Hematopoietic multipotent progenitor cell treated with erythropoietin and hydrocortisone succinate and interleukin-3 and kit ligand, for 8 days (in vitro differentiated cells): ENCODE measurements around the gene ADARB1.

Experiments used
- DNase-seq: peaks from one replicate; pipeline ENCODE4 v3.0.0-alpha.2; 2015

Gene ADARB1

DNA sequence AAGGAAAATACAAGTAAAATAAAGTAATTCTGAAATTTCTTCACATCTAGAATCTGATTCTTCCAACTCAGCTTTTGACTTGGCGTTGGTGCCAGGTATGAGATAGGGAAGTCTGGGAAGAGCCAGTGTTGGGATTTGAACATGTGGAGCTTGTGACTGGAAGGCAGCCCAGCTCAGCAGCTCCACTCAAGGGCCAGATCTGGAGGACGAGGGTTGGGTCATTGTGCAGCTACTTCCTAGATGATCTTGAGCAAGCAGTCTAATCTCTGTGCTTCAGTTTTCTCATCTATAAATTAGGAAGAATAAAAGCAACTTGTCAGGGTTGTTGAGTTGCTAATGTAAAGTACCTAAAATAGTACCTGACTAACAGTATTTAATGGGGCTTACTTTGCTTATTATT lies 5.0 kb downstream of the ADARB1 start:
- no peak for DNase-seq

DNA sequence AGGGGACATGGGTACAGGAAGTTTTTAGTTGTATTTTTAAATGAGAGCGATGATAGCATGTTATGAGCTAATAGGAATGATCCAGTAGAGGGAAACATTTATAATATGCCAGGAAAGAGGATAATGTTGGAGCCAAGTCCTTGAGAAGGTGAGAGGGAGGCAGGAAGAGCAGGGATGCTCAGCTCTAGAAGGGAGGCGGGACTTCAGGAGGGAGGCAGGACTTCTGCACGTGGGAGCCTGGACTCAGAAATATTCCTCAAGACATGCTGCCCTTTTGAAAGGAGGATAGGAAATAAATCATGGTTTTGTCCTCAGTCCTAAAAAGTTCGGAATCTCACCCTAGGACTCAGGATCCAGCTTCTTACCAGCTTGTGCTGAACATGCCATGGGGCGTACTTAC lies 5.9 kb downstream of the ADARB1 start:
- DNase-seq = no peak

DNA sequence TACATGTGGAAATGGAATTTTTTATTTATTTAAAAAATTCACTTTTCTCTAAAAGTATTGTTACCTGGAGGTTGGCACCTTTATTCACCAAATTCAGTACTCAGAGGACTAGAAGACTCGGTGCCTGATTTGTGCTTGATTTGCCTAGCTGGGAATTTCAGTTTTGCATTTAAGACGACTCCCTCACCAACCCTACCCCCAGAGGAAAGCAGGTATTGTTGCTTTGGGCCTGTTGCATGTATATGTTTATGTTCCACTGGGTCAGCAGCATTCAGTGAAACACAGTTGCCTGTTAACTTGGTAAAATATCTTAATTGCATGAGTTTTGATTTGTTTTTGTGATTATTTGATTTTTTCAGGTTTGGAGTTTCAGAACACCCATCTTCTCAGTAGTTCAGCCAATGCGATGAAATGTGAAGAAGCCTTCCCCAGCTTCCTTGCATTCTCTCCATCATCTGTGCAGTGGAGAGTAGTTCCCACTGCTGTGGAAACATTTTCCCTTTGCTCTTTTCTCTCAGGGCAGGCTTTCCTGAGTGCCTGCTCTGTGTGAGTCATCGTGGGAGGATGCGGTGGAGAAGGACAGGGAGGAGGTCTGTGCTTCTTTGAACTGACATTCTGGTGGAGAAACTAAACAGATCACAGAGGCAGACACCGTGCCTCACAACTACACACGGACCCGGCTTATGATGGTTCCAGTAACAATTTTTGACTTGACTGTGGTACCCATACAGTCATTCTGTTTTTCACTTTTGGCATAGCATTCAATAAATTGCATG lies 6.4 kb downstream of the ADARB1 start:
- no peak for DNase-seq

DNA sequence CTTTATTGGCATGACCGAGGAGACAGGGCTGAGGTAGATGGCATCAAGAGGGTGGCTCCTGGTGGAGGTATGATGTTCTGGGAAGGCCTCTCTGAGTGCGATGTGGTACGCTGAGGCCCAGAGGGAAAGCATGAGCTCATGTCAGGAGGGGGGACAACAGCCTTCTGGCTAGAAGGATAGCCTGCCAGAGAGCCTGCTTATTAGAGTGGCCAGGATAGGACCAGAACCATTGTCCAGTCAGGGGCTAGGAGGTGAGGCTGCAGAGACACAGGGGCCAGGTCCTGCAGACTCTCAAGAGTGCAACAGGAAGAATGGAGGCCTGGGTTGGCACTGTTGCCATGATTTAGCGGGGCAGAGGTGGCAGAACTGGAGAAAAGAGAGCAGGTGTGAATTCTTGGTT lies 7.3 kb downstream of the ADARB1 start:
- no peak for DNase-seq

DNA sequence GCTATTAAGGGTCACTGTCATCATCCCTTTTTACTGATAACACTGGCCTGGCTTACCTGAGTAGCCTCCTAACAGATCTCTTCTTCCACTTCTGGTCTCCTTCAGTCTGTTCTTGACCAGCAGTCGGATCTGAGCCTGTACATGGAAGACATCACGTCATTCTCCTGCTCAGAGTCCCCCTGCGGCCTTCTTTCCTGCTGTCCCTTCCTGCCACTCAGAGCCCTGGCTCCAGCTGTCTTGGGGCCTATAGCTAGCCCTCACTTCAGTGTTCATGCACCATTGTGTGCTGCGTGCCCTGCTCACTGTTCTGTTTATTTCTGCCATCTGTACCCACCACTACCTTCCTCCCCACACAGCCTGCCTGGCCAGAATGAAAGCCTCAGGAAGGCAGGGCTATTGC lies 8.4 kb downstream of the ADARB1 start:
- DNase-seq = no peak

DNA sequence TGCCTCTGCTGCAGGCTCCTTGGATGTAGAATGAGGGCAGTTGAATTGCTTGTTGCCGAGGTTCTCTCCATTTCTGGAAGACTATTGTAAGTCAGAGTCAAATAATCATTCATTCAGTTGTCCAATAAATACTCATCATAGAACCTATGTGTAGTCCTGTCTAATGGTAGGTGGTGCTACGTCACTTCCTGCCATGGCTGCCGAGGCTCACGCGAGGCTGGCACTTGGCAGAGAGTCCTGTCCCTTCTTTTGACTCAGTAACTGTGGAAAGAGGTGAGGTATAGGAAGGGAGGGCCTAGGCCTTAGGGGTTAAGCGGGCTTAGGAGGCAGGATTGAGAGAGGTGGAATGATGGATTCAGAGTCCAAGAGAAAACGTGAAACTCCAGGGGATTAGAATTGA lies 9.7 kb downstream of the ADARB1 start:
- no peak for DNase-seq

DNA sequence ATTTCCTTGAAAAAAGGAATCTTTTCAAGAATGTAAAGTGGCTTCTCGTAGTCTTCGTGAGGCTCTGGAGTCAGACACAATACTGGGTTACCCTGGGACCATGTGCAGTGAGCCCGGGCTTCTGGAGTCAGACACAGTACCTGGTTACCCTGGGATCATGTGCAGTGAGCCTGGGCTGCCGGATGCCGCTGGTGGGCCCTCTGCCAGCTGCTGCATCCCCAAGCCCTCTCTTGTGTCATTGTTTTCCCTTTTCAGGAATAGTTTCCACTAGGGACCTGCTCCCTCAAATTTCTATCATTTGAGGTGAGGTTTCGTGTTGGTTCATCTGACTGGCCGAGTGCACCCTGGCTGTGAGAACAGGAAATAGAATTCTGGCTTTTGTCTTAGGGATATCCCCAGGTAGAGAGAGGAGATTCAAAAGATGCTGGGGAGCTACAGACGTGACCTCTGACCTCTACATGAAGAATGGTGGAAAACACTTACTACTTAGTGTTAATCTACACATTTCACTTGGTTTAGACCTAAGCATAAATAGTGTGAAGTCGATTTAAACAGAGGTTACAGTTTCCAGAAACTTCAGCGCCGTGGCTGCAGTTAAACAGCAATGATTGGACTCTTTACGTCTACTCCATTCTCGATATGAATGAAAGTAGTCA lies 10.6 kb downstream of the ADARB1 start:
- no peak for DNase-seq

DNA sequence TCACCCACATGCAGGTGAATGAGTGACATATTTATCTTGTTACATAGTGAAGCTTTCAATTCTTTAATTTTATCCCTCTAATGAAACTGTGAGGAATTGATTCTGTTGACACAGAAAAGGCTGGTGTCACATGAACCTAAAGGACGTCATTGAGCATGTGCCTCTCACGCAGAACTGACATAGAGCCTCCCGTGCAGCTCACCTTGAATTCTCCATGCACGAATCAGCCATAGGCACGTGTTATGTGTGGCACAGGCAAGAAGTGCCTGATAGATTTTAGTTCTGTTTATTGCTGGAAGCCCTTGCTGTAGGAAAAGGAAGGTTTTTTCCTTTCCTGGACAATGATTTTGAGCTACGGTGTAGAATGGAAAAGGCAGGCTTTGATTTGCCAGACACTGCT lies 11.3 kb downstream of the ADARB1 start:
- no peak for DNase-seq

DNA sequence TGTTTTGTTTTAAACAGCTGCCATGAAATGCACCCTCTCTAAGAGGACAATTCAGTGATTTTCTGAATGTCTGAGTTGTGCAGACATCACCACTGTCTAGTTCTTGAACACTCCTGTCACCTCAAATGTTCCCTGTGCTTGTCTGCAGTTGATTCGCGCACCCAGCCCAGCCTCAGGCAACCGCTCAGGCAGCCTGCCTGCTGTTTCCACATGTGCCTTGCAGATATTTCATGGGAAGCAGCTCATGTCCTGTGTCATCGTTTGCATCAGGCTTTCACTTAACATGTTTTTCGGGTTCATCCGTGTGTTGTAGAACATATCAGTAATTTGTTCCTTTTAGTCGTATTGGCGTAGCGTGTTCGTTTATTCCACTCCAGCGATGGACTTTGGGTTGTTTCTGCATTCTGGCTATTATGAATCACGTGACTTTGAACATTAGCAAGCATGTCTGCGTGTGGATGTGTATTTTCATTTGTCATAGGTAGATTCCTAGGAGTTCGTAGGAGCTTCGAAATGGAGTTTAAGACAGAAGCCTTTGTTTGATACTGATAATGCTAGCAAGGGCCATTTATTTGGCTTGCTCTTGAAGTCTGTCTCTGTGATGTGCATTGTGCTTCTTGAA lies 12.1 kb downstream of the ADARB1 start:
- DNase-seq = no peak

DNA sequence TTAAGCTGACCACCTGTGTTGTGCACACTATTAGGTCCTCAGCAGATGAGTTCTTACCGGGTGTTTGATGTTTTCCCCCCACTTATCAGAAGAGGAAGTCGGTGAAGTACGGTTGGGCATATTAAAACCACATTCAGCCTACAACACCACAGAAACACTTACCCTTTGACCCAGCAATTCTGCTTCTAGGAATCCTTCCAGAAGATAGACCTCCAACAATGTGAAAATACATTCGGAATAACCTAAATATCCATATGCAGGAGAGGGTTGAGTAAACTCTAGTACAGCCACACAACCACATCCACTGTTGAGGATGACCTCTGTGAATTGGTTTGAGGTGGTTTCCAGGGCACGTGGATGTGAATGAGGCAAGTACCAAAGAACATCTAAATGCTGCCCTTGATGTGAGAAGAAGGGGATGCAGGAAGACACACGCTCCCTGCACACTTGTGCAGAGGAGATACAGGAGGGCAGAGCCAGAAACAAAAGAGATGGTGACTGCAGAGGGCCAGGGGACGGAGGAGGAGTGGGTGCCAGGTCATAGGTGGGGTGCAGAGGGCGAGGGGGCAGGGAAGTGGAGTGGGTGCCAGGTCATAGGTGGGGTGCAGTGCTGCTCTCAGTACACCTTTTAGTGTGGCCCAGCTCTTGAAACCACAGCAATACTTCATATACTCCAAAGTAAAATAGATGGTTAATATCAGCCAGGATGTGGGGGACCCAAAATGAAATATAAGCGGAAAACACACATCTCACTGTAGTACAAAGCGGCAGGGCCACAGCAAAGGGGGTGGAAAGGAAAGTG lies 12.8 kb downstream of the ADARB1 start:
- DNase-seq = peak; percentile 53

DNA sequence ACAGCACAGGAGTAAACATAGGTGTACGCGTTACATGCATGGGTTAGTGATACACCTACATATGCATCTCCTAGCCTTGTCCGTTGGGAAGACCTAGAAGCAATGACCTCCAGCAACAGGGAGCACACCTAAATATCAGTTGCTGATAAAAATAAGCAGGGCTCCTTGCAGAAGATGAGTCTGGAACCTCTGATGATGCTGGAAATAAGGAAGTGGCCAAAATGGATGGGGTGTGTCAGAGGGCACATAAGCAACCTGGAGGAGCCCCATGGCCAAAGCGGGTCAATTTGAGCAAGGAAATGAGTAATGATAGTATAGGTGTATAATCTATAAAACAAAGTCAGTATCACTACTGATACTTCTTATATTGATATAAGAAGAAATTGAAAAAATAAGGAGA lies 13.7 kb downstream of the ADARB1 start:
- no peak for DNase-seq

DNA sequence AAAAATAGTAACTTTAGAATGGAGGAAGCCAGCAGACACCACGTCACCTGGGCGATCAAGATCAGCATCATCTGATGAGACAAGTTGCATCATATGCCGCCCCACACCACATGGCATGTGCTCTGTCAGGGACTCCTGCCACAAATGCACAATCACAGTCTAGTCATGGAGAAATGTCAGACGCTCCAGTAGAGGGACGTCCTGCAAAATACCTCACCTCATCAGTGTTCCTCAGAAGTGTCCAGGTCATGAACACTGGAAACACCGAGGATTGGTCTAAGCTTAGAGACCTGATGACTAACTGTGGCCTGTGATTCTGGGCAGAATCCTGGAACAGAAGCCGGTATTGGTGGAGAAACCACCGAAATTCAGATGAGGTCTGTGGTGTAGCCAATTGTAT lies 14.3 kb downstream of the ADARB1 start:
- DNase-seq = no peak

DNA sequence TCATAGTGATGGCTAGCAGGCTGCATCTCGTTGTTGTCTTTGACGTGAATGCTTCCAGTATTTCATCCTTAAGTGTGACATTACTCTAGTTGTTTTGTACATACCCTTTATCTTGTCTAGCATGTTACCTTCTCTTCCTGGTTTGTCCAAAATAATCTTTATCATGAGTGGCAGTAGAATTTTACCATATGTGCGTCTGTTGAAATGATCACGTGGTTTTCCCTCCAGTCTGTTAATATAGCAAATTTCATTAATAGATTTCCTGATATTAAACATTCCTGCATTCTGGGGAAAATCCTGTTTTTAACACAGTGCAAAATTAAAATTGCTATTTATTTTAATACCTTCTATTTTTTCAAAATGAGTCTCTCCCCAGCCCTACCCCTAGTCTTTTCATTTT lies 15.6 kb downstream of the ADARB1 start:
- DNase-seq = peak; percentile 33

DNA sequence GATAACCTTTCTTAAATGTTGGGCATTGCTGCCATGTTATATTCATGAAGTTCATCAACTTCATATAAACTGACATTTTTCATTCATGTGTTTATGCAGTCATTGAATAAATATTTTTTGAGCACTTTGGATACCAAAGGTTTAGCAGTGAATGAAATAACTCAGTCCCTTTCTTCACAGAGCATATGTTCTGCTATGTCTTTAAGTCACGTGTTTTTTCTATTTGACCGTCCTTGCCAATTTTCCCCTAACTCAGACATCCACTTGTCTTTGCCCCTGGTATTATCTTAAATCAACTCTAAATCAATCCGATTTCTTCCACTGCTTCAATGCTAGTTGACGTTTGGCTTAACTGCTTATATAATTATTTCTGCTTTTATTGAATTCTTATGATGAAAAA lies 16.6 kb downstream of the ADARB1 start:
- DNase-seq = no peak

DNA sequence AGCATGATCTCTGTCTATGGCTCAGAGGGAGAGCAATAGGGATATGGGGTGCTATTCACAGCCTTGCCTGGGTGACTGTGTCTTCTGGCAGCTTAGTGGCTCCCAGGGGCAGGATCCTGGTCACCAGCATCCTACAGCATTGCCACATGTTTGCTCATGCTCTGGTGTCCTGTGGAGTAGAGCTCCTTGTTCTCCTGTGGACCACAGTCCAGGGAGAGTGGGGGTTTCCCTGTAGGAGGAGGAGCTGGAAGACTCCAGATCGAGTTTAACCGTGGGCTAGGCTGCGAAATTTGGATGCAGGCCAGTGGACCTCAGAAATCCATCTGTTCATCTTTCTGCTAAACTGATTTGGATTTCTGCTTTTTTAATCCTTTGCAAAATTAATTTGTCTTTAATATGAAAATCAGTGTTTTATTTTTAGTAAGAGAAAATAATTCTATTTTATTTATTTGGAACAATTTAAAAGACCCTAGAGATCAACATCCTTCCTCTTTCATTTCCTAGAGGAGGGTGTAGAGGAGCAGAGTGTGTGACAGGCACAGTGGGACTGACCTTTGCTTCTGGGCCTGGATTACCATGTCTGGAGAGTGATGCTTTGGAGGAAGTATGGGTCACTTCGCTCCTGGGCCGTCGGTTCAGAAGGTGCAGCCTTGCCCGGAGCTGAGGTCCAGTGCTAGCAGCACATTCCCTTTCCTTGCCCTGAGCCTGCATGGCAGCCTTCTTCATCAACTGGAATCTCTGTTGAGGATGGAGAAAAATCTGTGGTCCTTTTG lies 17.4 kb downstream of the ADARB1 start:
- DNase-seq = no peak

DNA sequence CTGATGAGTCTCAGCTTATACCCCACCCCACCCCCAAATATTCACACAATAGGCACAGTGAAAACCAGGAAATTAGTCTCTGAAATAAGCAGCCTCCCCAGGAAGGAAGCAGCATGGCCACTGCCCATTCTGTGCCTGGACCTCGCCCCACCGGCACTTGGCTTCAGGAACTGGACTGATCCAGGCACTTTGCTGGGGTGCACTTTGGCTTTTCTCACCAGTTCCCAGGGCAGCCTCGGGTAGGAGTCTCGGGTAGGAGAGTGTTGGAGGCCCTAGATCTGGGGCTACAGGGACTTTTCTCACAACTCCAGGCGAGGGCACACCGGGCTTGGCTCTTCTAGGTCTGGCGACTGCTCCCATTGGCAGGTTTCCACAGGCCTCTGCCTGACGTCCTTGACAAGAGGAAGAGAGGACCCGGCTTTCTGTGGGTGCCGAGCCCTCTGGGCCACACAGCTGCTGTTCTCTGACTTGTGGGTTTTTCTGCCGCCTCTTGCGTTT lies 18.7 kb downstream of the ADARB1 start:
- DNase-seq = no peak

DNA sequence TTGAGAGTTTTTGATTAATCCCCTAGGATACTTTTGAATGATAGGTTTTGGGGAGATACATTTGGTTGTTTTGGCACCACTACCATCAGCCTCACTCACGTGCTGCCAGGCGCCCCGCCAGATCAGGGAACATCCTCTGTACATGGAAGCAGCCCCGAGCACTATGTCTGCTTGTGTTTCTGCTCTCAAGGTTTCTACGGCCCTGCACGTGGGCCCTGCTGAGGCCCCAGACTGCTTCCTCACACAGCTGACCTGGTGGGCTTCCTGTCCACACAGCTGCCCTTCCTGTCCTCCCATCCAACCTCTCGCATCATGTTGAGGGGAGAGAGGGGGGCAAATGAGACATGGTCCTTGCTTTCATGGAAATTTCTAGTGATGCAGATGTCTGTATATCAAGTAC lies 20.0 kb downstream of the ADARB1 start:
- no peak for DNase-seq

DNA sequence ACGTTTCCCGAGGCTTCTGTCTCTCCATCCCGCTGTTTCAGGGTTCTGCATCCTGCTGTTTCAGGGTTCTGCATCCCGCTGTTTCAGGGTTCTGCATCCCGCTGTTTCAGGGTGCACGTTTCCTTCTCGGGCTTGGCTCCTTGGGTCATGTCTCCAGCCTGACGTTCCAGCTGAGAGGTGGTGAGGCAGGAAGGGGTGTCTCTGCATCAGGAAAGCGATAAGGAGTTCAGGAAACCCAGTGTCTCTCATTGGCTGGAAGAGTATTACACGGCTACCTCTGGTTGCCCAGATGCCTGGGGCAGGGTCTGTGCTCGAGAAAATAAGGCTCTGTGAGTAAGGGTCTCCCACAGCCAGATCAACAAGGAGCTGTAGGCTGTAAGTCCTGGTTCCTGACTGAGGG lies 21.1 kb downstream of the ADARB1 start:
- DNase-seq = no peak

DNA sequence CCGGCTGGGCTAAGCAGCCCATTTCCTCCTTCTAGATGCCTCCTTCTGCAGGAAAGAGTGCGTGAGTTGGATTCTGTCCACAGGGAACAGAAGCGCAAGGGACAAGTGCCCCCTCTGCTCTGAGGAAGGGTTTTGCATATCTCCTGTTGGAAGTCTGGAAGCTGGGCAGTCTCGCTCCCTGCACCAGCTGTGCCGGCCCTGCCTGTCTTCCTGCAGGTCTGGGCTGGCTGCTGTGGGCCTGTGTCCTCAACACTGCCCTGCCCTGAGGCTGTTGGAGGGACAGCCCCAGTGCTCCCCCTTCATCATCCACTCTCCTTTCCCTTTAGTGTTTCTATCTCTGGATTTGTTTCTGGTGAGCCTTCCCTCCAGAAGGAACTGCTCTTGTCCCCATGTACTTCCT lies 21.8 kb downstream of the ADARB1 start:
- no peak for DNase-seq

DNA sequence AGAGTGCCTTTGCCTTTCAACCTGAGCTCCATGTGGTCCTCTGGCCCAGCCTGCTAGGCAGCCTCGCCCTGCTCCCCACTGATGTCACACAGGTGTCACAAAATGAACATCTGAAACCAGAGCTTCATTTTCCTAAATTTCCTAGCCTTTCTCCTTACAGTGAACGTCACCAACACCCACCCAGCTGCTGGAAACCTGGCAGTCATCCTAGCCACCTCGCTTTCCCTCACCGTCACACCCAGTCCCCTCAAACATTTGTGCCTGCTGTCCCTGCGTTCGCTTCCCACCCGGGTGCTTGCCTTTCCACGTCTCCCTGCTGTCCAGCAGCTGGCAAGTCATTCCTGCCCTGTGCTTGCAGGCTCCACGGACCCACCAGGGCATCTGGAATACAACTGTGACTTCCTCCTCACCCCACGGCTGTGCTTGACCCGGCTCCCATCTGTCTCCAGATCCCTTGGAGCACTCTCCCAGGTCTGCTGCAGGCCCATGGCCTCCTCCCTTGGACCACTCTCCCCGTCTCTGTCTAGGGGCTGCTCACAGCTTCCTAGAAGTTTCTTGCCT lies 23.5 kb downstream of the ADARB1 start:
- no peak for DNase-seq

DNA sequence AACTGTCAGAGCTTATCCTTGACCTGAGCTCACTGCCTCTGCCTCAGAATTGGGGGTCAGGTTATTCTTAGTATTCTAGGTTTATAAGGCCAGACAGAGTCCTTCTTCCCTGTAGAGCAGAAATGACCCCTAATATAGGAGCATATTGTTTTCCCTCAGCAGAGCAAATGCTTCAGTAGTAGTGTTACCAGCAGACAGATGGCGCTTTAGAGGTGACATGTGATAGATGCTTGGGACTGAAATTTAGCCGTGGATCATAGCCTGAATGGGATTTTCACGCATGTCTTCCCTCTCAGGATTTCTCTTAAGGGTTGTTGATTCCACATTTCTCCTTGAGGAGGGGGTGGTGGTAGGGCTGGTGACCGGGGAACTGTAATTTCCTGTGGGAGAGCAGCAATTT lies 24.5 kb downstream of the ADARB1 start:
- DNase-seq = peak; percentile 46

DNA sequence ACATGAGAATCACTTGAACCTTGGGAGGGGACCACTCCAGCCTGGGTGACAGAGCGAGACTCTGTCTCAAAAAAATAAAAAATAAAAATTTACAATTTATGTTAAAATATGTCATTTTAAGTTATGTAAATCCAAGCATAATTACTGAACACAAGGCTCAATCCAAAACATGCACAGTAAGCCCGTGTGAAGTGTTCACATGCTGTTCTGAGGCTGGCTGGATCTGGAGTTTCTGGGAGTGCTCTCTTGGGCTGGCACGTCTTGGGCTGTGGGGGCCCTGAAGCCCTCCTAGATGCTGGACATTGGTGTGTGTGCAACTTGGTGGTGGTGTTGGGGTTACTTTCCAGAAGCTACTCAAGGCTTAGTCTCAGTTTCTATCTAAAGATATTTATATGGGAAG lies 25.2 kb downstream of the ADARB1 start:
- no peak for DNase-seq
